Bronchial epithelial cell (primary cell): ENCODE measurements around the gene MINDY4. TPM values are rescaled to one million over a fixed set of nuclear protein-coding genes. Genes with fewer than 3 reads are reported as not detected.

ENCODE experiments used
- DNase-seq: peaks from one replicate; pipeline ENCODE4 v3.0.0-alpha.2; 2010; ENCODE audit warnings: low read depth
- FAIRE-seq: peaks from 2 replicates; lab custom pipeline; 2011; peaks lifted over from hg19 to GRCh38; lab: Jason Lieb, UNC
- H3K27me3 ChIP-seq: 2 replicates; pipeline ENCODE4 v1.5.1; 2011; ENCODE audit warnings: low read length; ENCODE audit not compliant: control insufficient read depth, insufficient read depth
- H3K36me3 ChIP-seq: 2 replicates; pipeline ENCODE4 v1.5.1; 2011; ENCODE audit warnings: low read length; ENCODE audit not compliant: control insufficient read depth, insufficient read depth
- H3K4me3 ChIP-seq: 2 replicates; pipeline ENCODE4 v1.5.1; 2011; ENCODE audit warnings: mild to moderate bottlenecking, low read depth, low read length, control low read depth
- total RNA-seq: library from RNA; depleted of rRNA; stranded (reverse); fragments of >200 nt; gene quantifications from 2 replicates; pipeline ENCODE4 v1.2.1, GENCODE V29; 2014
- TF ChIP-seq, protein P1 (sequence below): IDR thresholded peaks from 2 replicates; pipeline ENCODE4 v1.5.1; 2011; ENCODE audit warnings: mild to moderate bottlenecking, moderate library complexity, low read length, control low read depth, inconsistent platforms; ENCODE audit not compliant: insufficient read depth, severe bottlenecking

MINDY4 gene
- total RNA-seq, 1 donor from 2014 or later, result 1.1 TPM

DNA sequence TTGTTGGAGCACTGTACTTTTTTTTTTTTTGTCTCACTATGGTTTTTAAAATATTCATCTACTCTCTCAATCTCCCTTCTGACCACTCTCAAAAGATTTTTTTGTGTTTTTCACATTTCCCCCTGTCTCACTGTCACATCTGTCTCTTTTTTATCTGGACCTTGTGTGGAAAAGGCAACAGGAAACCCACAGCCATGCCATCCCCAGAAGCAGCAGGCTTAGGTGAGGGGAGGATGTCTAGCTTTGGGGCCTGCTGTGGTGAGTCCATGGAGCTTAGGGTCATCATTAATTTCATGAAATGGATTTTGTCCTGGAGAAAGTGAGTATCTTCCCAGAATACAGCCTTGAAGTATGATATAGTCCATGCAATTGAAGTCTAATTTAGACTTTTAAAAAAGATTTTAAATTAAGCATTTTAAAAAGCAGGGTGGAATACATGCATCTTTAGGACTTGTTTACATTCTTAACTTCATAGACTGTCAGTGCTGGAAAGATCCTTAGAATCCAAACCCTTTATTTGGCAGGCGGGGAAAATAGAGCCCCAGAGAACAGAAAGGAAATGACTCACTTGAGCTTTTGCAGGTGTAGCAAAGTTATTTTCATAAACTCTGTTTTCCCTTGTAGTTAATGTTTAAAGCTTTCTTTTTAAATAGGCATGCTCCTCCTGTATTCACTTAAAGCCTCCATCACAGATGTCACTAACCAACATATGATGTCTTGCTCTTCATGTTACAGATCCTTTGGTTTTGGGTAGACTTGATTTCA is 25.1 kb downstream of the MINDY4 start:
- DNase-seq (peak; percentile 54), FAIRE-seq (no peak)
- no peak overlapping the region for H3K4me3 ChIP-seq
- no peaks in the 10 kb centered on the region for H3K27me3 ChIP-seq
- peaks cover 1% of the 10 kb centered on the region for H3K36me3 ChIP-seq
- TF ChIP-seq, protein P1, sequence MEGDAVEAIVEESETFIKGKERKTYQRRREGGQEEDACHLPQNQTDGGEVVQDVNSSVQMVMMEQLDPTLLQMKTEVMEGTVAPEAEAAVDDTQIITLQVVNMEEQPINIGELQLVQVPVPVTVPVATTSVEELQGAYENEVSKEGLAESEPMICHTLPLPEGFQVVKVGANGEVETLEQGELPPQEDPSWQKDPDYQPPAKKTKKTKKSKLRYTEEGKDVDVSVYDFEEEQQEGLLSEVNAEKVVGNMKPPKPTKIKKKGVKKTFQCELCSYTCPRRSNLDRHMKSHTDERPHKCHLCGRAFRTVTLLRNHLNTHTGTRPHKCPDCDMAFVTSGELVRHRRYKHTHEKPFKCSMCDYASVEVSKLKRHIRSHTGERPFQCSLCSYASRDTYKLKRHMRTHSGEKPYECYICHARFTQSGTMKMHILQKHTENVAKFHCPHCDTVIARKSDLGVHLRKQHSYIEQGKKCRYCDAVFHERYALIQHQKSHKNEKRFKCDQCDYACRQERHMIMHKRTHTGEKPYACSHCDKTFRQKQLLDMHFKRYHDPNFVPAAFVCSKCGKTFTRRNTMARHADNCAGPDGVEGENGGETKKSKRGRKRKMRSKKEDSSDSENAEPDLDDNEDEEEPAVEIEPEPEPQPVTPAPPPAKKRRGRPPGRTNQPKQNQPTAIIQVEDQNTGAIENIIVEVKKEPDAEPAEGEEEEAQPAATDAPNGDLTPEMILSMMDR, result no peak

GRCh38 chr7:30797176-30798040 is 26.2 kb downstream of the MINDY4 start:
- TF ChIP-seq, protein P1, result no peak

DNA sequence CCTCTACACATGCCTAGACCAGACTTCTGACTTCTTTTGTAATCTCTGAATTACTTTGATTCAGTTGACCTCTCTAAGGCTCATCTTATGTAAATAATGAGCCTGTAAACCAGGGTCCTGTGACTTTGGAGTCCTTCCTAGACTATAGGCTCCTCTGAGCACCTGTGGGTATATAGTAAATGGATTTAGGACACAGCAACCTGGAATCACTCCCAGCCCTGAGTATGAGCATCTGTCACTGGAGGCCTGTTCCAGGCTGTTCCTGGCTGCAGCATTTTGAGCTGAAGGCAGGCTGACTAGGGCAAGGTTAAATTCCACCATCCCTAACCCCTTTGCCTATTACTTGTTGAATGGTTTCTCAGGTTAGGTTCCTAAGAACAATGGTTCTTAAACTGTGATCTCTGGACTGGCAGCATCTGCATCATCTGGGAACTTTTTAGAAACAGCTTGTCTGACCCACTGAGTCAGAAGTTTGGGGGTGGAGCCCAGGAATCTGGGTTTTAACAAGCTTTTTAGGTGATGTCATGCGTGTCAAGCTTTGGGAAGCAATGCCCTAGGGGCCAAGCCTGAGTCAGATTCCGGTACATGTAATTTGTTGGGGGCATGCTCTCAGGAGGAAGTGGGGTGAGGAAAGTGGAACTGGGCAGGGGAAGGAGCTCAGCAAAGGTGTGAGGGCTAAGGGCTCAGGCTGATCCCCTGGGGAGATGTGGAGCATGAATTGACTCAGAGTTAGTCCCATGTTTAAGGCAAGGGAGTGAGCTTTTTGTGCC is 28.2 kb downstream of the MINDY4 start:
- H3K4me3 ChIP-seq, result no peak overlapping the region
- DNase-seq (peak; percentile 98), FAIRE-seq (no peak)
- no peaks in the 10 kb centered on the region for H3K36me3 ChIP-seq
- no peaks in the 10 kb centered on the region for H3K27me3 ChIP-seq
- TF ChIP-seq, protein P1, result no peak

More at GRCh38 chr7:30797176-30798040, 26.2 kb downstream of the MINDY4 start:
- Histone ChIP-seq H3K27me3 (no peaks in the 10 kb centered on the region), H3K36me3 (no peaks in the 10 kb centered on the region), H3K4me3 (no peak overlapping the region)
- FAIRE-seq (no peak), DNase-seq (no peak)

- FAIRE-seq, result peak; percentile 18
- TF ChIP-seq, protein P1, result no peak
- peaks cover 1% of the 10 kb centered on the region for H3K27me3 ChIP-seq
- H3K36me3 ChIP-seq, result no peaks in the 10 kb centered on the region
- DNase-seq, result no peak
- H3K4me3 ChIP-seq, result no peak overlapping the region
These were observed 28.9 kb downstream of the MINDY4 start for GRCh38 chr7:30799976-30800661.

DNA sequence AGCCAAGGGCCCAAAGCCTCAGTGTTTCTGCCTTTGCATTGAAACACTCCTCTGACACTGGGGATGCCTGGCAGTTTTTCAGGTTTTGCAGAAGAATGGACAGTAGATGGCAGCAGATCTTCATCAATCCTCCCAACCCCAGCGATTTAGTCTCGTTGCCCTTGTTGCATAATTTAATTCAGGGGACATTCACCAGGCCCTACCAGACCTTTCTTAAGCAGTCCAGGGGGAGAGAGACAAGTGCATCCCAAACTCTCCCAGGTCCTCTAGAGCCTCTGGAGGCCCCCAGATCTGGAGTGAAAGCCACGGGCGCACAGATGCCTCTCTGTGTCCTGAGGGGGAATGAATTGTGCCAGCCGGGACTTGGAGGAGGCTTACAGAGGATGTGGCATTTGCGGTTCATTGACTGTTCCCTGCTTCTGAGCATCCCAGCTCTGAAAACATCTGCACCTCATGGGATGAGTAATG is 29.6 kb downstream of the MINDY4 start:
- Histone ChIP-seq H3K27me3 (peaks cover 1% of the 10 kb centered on the region), H3K36me3 (no peaks in the 10 kb centered on the region), H3K4me3 (no peak overlapping the region)
- FAIRE-seq (no peak), DNase-seq (peak; percentile 72)
- TF ChIP-seq, protein P1, result peak; percentile 72
